ENCODE measurements around the gene APOC4. TPM values are rescaled to one million over a fixed set of nuclear protein-coding genes. Genes with fewer than 3 reads are reported as not detected.

Gene APOC4
- total RNA-seq, 1 experiment from 2014 or later: not detected

DNA sequence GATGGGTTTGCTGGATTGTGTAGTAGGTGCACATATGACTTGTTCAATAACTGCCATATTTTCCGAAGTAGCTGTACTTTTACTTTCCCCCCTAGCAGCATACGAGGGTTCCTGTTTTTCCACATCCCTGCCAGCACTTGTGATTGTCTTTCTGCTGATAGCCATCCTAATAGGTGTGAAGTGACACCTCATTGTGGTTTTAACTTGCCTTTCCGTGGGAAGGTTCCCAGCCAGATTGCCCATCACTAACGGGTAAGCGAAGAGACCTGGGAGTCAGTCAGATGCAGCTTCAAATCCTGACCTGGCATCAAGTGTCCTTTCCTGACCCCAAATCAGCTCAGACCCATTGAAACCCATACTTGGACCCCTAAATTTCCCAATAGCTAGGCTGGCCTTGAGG is 17.7 kb downstream of the APOC4 start:
- BruUV-seq (replicated peaks): no TSS peak
- Histone ChIP-seq H3K4me3 (ENCODE audit: low read depth in 2 of 2, low read length in 2 of 2) (no peak overlapping the region), H3K27me3 (ENCODE audit: control insufficient read depth, insufficient read depth, low read length) (no peaks in the 10 kb centered on the region), H3K4me1 (ENCODE audit: control insufficient read depth, insufficient read depth, low read length) (peaks cover 4% of the 10 kb centered on the region; the same call in 1 of the 2 replicates), H3K9me3 (ENCODE audit: control insufficient read depth, insufficient read depth, low read depth, low read length) (no peaks in the 10 kb centered on the region), H3K36me3 (ENCODE audit: control insufficient read depth, insufficient read depth, low read length) (peaks cover 2% of the 10 kb centered on the region), H3K27ac (ENCODE audit: low read length) (no peak overlapping the region)
- in situ Hi-C loops (cut with HindIII; ENCODE audit: low pct_unique_long_range_greater_than_20kb, low sequenced_read_pairs): no loop called here
- ChIA-PET POLR2A (no interaction called here), CTCF (no interaction called here)
- intact Hi-C loops (cut with micrococcal nuclease; ENCODE audit: unreplicated experiment): no loop called here
- DNase-seq (ENCODE audit: low read depth, low spot score) (no peak), ATAC-seq (no peak)
- no peak for TF ChIP-seq TCF7L2 (IDR thresholded peaks at IDR 0.05; ENCODE audit: low read depth, low read length)
- TF ChIP-seq, protein P1, sequence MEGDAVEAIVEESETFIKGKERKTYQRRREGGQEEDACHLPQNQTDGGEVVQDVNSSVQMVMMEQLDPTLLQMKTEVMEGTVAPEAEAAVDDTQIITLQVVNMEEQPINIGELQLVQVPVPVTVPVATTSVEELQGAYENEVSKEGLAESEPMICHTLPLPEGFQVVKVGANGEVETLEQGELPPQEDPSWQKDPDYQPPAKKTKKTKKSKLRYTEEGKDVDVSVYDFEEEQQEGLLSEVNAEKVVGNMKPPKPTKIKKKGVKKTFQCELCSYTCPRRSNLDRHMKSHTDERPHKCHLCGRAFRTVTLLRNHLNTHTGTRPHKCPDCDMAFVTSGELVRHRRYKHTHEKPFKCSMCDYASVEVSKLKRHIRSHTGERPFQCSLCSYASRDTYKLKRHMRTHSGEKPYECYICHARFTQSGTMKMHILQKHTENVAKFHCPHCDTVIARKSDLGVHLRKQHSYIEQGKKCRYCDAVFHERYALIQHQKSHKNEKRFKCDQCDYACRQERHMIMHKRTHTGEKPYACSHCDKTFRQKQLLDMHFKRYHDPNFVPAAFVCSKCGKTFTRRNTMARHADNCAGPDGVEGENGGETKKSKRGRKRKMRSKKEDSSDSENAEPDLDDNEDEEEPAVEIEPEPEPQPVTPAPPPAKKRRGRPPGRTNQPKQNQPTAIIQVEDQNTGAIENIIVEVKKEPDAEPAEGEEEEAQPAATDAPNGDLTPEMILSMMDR (IDR thresholded peaks at IDR 0.05): no peak
- TF ChIP-seq, protein P2, sequence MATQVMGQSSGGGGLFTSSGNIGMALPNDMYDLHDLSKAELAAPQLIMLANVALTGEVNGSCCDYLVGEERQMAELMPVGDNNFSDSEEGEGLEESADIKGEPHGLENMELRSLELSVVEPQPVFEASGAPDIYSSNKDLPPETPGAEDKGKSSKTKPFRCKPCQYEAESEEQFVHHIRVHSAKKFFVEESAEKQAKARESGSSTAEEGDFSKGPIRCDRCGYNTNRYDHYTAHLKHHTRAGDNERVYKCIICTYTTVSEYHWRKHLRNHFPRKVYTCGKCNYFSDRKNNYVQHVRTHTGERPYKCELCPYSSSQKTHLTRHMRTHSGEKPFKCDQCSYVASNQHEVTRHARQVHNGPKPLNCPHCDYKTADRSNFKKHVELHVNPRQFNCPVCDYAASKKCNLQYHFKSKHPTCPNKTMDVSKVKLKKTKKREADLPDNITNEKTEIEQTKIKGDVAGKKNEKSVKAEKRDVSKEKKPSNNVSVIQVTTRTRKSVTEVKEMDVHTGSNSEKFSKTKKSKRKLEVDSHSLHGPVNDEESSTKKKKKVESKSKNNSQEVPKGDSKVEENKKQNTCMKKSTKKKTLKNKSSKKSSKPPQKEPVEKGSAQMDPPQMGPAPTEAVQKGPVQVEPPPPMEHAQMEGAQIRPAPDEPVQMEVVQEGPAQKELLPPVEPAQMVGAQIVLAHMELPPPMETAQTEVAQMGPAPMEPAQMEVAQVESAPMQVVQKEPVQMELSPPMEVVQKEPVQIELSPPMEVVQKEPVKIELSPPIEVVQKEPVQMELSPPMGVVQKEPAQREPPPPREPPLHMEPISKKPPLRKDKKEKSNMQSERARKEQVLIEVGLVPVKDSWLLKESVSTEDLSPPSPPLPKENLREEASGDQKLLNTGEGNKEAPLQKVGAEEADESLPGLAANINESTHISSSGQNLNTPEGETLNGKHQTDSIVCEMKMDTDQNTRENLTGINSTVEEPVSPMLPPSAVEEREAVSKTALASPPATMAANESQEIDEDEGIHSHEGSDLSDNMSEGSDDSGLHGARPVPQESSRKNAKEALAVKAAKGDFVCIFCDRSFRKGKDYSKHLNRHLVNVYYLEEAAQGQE (IDR thresholded peaks at IDR 0.05; ENCODE audit: insufficient read depth in 1 of 2, low read depth in 2 of 2, low read length in 1 of 2): no peak
- no peak for TF ChIP-seq POLR2AphosphoS5 (IDR thresholded peaks at IDR 0.05; ENCODE audit: low read depth, low read length)
- no peak for TF ChIP-seq SIN3A (IDR thresholded peaks at IDR 0.05; ENCODE audit: borderline replicate concordance, insufficient read depth, low read depth, low read length)

DNA sequence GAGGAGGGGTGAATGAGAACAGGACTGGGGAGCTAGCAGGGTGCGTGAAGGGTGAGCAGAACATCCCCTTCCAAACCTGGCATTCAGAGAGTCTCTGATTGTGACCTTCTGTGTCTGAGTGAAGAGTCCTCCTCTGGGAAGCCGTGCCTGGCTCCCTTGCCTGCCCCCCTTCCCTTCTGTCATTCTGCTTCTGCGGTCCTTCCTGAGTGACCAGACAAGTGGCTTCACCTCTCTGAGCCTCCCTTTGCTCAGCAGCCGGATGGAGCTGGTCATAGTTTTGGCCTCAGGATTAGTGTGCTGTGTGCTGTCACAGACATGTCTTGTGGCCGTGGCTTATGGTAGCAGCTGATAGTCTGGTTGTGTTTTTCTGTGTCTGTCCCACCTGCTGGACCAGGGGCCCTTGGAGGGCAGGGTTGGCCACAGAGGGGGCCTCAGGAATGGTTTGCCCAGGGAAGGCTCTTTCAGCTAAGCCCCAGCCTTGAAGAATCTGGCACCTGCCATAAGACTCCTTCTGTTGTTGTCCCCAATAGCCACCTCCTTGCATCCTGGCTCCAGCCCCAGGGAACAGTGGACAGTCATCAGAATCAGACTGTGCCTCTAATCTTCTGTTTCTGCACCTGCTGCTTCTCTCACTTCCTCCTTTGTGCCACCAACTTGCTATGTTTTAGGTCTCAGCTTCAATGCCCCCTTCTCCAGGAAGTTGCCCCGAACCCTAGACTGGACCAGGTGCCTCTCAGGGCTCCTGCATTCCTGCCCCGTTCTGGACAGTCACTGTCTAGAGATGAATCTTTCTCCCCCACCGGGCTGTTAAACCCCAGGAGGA is 19.1 kb downstream of the APOC4 start:
- in situ Hi-C loops (cut with HindIII; ENCODE audit: low pct_unique_long_range_greater_than_20kb, low sequenced_read_pairs): no loop called here
- intact Hi-C loops (cut with micrococcal nuclease; ENCODE audit: unreplicated experiment): no loop called here
- H3K9me3 ChIP-seq (ENCODE audit: control insufficient read depth, insufficient read depth, low read depth, low read length): no peaks in the 10 kb centered on the region
- peaks cover 2% of the 10 kb centered on the region; the same call in 1 of the 2 replicates for H3K36me3 ChIP-seq (ENCODE audit: control insufficient read depth, insufficient read depth, low read length)
- no peaks in the 10 kb centered on the region for H3K27me3 ChIP-seq (ENCODE audit: control insufficient read depth, insufficient read depth, low read length)
- no peak overlapping the region for H3K27ac ChIP-seq (ENCODE audit: low read length)
- TF ChIP-seq, protein P1 (IDR thresholded peaks at IDR 0.05): no peak
- no peak for TF ChIP-seq TCF7L2 (IDR thresholded peaks at IDR 0.05; ENCODE audit: low read depth, low read length)
- TF ChIP-seq, protein P2 (IDR thresholded peaks at IDR 0.05; ENCODE audit: insufficient read depth in 1 of 2, low read depth in 2 of 2, low read length in 1 of 2): no peak
- no peak for TF ChIP-seq SIN3A (IDR thresholded peaks at IDR 0.05; ENCODE audit: borderline replicate concordance, insufficient read depth, low read depth, low read length)
- no peak for TF ChIP-seq POLR2AphosphoS5 (IDR thresholded peaks at IDR 0.05; ENCODE audit: low read depth, low read length)
- DNase-seq (ENCODE audit: low read depth, low spot score) (no peak), ATAC-seq (no peak)
- ChIA-PET POLR2A (no interaction called here), CTCF (no interaction called here)
- peaks cover 4% of the 10 kb centered on the region; the same call in 1 of the 2 replicates for H3K4me1 ChIP-seq (ENCODE audit: control insufficient read depth, insufficient read depth, low read length)
- H3K4me3 ChIP-seq (ENCODE audit: low read depth in 2 of 2, low read length in 2 of 2): no peak overlapping the region
- BruUV-seq (replicated peaks): no TSS peak

All from Panc1 (cell line).